Duodenal mucosa (tissue), 2 donors: ENCODE measurements around the gene CCDC74B.
"Not testable (repeated sequence)": the region's sequence is repeated elsewhere in the genome, so short reads cannot be mapped to it uniquely, and the experiment has no call there.

Source experiments
- H3K27ac ChIP-seq: one replicate; pipeline ENCODE4 v1.7.0; 2013; ENCODE audit warnings: low read depth, low read length
- H3K27me3 ChIP-seq, 2 donors: one replicate each; pipeline ENCODE4 v1.7.0; 2013; ENCODE audit warnings: low read length in 2 of 2, control low read depth in 1 of 2; ENCODE audit not compliant: insufficient read depth in 2 of 2, control insufficient read depth in 1 of 2
- H3K36me3 ChIP-seq, 2 donors: one replicate each; pipeline ENCODE4 v1.7.0; 2013; ENCODE audit warnings: low read length in 2 of 2, control low read depth in 1 of 2; ENCODE audit not compliant: insufficient read depth in 2 of 2, control insufficient read depth in 1 of 2
- H3K4me1 ChIP-seq, 2 donors: one replicate each; pipeline ENCODE4 v1.7.0; 2013; ENCODE audit warnings: low read length in 2 of 2, control low read depth in 1 of 2; ENCODE audit not compliant: insufficient read depth in 2 of 2, control insufficient read depth in 1 of 2
- H3K4me3 ChIP-seq, 2 donors: one replicate each; pipeline ENCODE4 v1.7.0; 2013; ENCODE audit warnings: low read length in 2 of 2, low read depth in 1 of 2
- H3K9ac ChIP-seq, 2 donors: one replicate each; pipeline ENCODE4 v1.7.0; 2013; ENCODE audit warnings: low read length in 2 of 2, low read depth in 1 of 2
- H3K9me3 ChIP-seq, 2 donors: one replicate each; pipeline ENCODE4 v1.7.0; 2013; ENCODE audit warnings: low read length in 2 of 2, control low read depth in 1 of 2; ENCODE audit not compliant: control insufficient read depth in 1 of 2

The CCDC74B gene

DNA sequence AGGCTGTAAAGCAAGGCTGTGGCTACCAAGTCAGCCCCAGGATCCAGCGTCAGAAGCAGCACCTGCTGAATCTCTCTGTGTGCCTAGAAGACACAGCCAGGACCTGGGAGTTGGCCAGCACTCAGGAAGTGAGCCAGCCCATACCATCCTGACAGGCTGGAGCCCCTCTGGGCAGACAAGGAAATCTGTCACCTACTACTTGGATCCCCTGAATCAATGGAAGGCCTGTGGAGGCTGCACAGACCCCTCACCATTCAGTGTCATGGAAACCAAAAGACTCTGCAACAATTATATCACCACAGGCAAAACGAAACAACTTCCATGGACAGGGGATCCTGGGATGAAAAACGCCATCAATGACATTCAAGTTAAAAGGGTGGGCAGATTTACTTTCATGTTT is 21.7 kb upstream of the CCDC74B start:
- not testable (repeated sequence) for H3K27ac ChIP-seq, H3K4me3 ChIP-seq, H3K9me3 ChIP-seq, H3K9ac ChIP-seq, H3K27me3 ChIP-seq, H3K4me1 ChIP-seq
- H3K36me3 ChIP-seq = peaks cover 12 to 66% of the 10 kb centered on the region in 2 donors

DNA sequence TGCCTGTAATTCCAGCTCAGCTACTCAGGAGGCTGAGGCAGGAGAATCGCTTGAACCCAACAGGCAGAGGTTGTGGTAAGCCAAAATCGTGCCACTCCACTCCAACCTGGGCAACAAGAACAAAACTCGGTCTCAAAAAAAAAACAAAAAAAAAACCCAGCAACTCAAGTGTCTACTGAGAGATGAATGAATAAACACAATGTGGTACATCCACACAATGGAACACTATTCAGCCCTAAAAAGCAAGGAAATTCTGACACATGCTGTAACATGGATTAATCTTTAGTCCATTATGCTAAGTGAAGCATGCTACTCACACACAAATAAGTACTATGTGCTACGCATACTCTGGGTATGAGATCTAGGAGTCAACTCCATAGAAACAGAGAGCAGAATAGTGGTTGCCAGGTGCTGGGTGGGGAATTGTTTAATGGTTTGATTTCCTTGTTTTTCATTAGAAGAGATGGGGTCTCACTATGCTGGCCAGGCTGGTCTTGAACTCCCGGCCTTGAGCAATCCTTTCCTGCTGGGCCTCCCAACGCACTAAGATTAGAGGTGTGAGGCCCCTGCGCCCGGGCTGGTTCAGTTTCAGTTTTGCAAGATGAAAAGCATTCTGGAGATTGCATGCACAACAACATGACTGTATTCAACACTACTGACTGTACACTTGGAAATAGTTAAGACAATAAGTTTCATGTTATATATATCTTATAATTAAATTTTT is 20.5 kb upstream of the CCDC74B start:
- Histone ChIP-seq H3K9me3 (no peaks in the 10 kb centered on the region), H3K27me3 (no peaks in the 10 kb centered on the region), H3K27ac (no peak overlapping the region), H3K9ac (no peak overlapping the region), H3K4me3 (no peak overlapping the region), H3K36me3 (peaks cover 12 to 61% of the 10 kb centered on the region in 2 donors), H3K4me1 (no peaks in the 10 kb centered on the region)

DNA sequence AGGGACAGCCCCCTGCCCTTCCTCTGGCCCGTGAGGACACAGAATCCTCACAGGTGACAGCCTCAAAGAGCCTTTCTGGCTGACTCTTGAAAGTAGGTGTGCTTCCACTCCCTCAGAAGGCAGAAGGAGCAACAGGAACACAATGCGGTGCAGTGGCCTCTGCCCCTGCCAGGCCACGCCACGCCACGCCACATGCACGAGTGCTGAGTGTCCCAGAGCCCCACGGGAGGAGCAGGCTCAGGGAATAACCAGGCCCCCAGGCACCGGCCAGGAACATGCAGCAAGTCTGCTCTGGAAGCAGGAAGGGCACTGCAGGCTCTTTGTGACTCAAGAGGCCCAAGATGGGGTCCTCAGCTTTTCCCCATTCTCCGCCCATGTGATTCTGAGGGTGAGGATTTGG is 18.1 kb upstream of the CCDC74B start:
- H3K27me3 ChIP-seq = no peaks in the 10 kb centered on the region
- no peaks in the 10 kb centered on the region for H3K9me3 ChIP-seq
- H3K36me3 ChIP-seq = peaks cover 12 to 58% of the 10 kb centered on the region in 2 donors
- H3K27ac ChIP-seq = no peak overlapping the region
- no peak overlapping the region for H3K9ac ChIP-seq
- no peaks in the 10 kb centered on the region for H3K4me1 ChIP-seq
- no peak overlapping the region for H3K4me3 ChIP-seq

- H3K4me1 ChIP-seq, H3K27me3 ChIP-seq, H3K9me3 ChIP-seq, H3K4me3 ChIP-seq, H3K27ac ChIP-seq, H3K9ac ChIP-seq: not testable (repeated sequence)
- H3K36me3 ChIP-seq = peaks cover 12 to 54% of the 10 kb centered on the region in 2 donors
These were observed 17.6 kb upstream of the CCDC74B start for GRCh38 chr2:130162486-130162885.

DNA sequence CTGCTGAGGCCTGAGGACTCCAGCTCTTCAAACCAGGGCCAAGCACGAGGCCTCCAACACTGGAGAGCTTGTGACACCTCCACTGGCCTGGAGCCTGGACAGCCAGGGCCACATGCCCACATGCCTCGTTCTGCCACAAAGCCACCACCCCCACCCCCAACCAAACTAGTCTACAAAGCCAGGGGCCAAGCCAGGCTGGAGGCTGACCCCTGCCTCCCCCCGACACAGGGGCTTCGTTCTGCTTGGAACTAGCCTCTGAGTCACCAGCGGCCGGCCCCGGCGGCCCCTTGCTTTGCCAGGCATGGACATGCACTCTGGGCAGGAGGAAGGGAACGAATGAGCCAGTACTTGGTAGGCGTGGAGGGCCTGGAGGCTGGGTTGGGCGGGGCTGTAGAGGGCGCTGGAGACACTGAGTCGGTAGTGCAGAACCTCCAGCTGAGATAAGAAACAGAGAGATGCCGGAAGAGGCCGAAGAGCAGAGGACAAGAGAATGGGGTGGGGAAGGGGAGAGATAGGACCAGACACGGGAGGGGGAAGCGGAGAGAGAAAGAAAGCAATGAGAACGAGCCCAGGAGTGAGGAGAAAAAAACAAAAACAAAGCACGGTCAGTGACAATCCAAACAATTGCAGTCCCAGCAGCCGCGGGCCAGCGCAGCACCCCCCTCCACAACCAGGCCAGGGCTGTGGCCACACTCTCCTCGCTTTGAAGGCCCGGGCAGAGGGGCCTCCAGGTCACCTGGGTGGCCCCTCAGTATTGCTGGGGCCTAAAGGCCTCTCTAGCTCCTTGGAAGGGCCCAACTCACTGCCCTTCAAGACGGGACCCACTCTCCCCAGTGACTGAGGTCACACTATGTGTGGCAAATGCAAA is 16.2 kb upstream of the CCDC74B start:
- not testable (repeated sequence) for H3K4me1 ChIP-seq, H3K4me3 ChIP-seq, H3K9me3 ChIP-seq, H3K27me3 ChIP-seq, H3K9ac ChIP-seq, H3K27ac ChIP-seq
- peaks cover 5 to 42% of the 10 kb centered on the region in 2 donors for H3K36me3 ChIP-seq

GRCh38 chr2:130160131-130160530 is 15.2 kb upstream of the CCDC74B start:
- no peak overlapping the region for H3K4me3 ChIP-seq
- H3K9ac ChIP-seq = no peak overlapping the region
- no peaks in the 10 kb centered on the region for H3K27me3 ChIP-seq
- peaks cover 5 to 35% of the 10 kb centered on the region in 2 donors for H3K36me3 ChIP-seq
- no peak overlapping the region for H3K27ac ChIP-seq
- H3K9me3 ChIP-seq = no peaks in the 10 kb centered on the region
- H3K4me1 ChIP-seq = no peaks in the 10 kb centered on the region

- H3K27ac ChIP-seq, H3K27me3 ChIP-seq, H3K4me1 ChIP-seq, H3K9ac ChIP-seq, H3K9me3 ChIP-seq, H3K4me3 ChIP-seq: not testable (repeated sequence)
- peaks cover 5 to 30% of the 10 kb centered on the region in 2 donors for H3K36me3 ChIP-seq
These were observed 14.5 kb upstream of the CCDC74B start for GRCh38 chr2:130159376-130159775.

DNA sequence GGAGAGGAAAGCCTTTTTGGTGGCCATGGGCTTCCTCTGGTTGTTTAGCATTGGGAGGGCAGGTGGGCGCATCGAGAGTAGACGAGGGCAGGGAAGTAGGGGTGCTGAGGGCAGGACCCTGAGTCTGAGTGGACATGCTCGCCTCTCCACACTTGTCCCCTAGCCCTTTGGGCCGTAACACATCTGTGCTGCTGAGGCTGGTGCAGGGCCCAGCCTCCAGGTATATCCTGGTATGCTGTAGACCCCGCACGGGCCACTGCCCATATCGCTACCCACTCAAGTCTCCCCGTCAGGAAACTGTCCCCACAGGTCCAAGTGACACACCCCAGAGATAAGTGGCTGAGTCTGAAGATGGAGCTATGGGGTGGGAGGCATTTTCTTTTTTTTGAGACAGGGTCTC is 13.7 kb upstream of the CCDC74B start:
- no peaks in the 10 kb centered on the region for H3K4me1 ChIP-seq
- H3K4me3 ChIP-seq = no peak overlapping the region
- no peaks in the 10 kb centered on the region for H3K9me3 ChIP-seq
- H3K36me3 ChIP-seq = peaks cover 0 to 24% of the 10 kb centered on the region in 2 donors
- H3K27ac ChIP-seq = no peak overlapping the region
- no peak overlapping the region for H3K9ac ChIP-seq
- H3K27me3 ChIP-seq = no peaks in the 10 kb centered on the region

- H3K36me3 ChIP-seq = peaks cover 0 to 24% of the 10 kb centered on the region in 2 donors
- not testable (repeated sequence) for H3K27me3 ChIP-seq, H3K9ac ChIP-seq, H3K4me1 ChIP-seq, H3K9me3 ChIP-seq, H3K27ac ChIP-seq, H3K4me3 ChIP-seq
These were observed 13.1 kb upstream of the CCDC74B start for GRCh38 chr2:130157825-130158514.

DNA sequence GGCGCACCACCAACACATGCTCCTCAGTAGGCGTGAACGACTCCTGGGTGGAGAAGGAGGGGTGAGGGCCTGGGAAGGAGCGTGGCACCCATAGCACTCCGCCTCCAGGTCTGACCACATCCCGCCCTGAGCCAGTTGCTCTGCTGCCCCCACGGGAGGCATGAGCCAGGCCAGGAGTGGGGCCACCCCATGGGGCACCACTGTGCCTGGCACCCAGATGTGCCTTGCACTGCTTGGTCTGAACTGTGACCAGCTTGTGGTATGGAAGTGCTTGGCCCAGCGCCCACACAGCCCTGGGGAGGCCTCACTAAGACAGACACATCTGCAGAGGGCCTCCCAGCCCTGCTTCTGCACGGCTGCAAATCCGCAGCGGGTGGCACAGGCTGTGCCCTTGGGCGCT is 12.4 kb upstream of the CCDC74B start:
- not testable (repeated sequence) for H3K27ac ChIP-seq, H3K9ac ChIP-seq, H3K9me3 ChIP-seq, H3K4me1 ChIP-seq, H3K27me3 ChIP-seq, H3K4me3 ChIP-seq
- peaks cover 0 to 24% of the 10 kb centered on the region in 2 donors for H3K36me3 ChIP-seq
